HG03097 (cell line): ENCODE data around the gene AAGAB.

Experiments used
- ATAC-seq: cut with Tn5 transposase; IDR thresholded peaks from one replicate; pipeline ENCODE4 v1.9.1; 2021; ENCODE audit not compliant: unreplicated experiment, low FRiP score

Gene AAGAB

GRCh38 chr15:67190326-67190725 lies 64.1 kb downstream of the AAGAB start:
- ATAC-seq = no peak

- no peak for ATAC-seq
These were observed 65.0 kb downstream of the AAGAB start for GRCh38 chr15:67189326-67190051.

- ATAC-seq = no peak
These were observed 65.8 kb downstream of the AAGAB start for GRCh38 chr15:67188551-67189218.

GRCh38 chr15:67187351-67187854 lies 67.1 kb downstream of the AAGAB start:
- no peak for ATAC-seq

- no peak for ATAC-seq
These were observed 67.8 kb downstream of the AAGAB start for GRCh38 chr15:67186688-67187087.

- no peak for ATAC-seq
These were observed 68.2 kb downstream of the AAGAB start for GRCh38 chr15:67186226-67186649.

- ATAC-seq = no peak
These were observed 68.7 kb downstream of the AAGAB start for GRCh38 chr15:67185621-67186225.

- ATAC-seq = no peak
These were observed 69.4 kb downstream of the AAGAB start for GRCh38 chr15:67185051-67185450.

- no peak for ATAC-seq
These were observed 70.1 kb downstream of the AAGAB start for GRCh38 chr15:67184208-67184925.

- no peak for ATAC-seq
These were observed 70.9 kb downstream of the AAGAB start for GRCh38 chr15:67183443-67184169.

GRCh38 chr15:67181221-67181639 lies 73.2 kb downstream of the AAGAB start:
- no peak for ATAC-seq

- no peak for ATAC-seq
These were observed 73.8 kb downstream of the AAGAB start for GRCh38 chr15:67180514-67181191.

GRCh38 chr15:67180035-67180434 lies 74.4 kb downstream of the AAGAB start:
- no peak for ATAC-seq

- no peak for ATAC-seq
These were observed 75.0 kb downstream of the AAGAB start for GRCh38 chr15:67179411-67179995.

- no peak for ATAC-seq
These were observed 75.8 kb downstream of the AAGAB start for GRCh38 chr15:67178569-67179210.

GRCh38 chr15:67177752-67178151 lies 76.7 kb downstream of the AAGAB start:
- ATAC-seq = no peak

GRCh38 chr15:67176195-67176971 lies 78.1 kb downstream of the AAGAB start:
- no peak for ATAC-seq

- no peak for ATAC-seq
These were observed 78.8 kb downstream of the AAGAB start for GRCh38 chr15:67175643-67176071.
